Lower lobe of right lung (tissue), 2 donors: ENCODE results near the gene CAMK2N1. TPM values are rescaled to one million over a fixed set of nuclear protein-coding genes. Genes with fewer than 3 reads are reported as not detected.
A peak's percentile ranks its signal among the peaks of the same experiment; 100 is the strongest.

Experiments used
- ATAC-seq, 2 donors: fragments of 200-7000 bp; cut with Tn5 transposase; one replicate each; pipeline ENCODE4 v1.9.1; 2020 to 2022; ENCODE audit warnings: mild to moderate bottlenecking in 2 of 2, moderate library complexity in 2 of 2
- DNase-seq: peaks from one replicate; pipeline ENCODE4 v3.0.0-alpha.2; 2020
- H3K27ac ChIP-seq: fragments of 200-600 bp; one replicate; pipeline ENCODE4 v1.8.0; 2022
- H3K27me3 ChIP-seq: fragments of 200-600 bp; one replicate; pipeline ENCODE4 v1.8.0; 2022; ENCODE audit warnings: low read depth
- H3K36me3 ChIP-seq: fragments of 200-600 bp; one replicate; pipeline ENCODE4 v1.8.0; 2022; ENCODE audit warnings: mild to moderate bottlenecking
- H3K4me1 ChIP-seq: fragments of 200-600 bp; one replicate; pipeline ENCODE4 v1.8.0; 2022
- H3K4me3 ChIP-seq: fragments of 200-600 bp; one replicate; pipeline ENCODE4 v1.8.0; 2022; ENCODE audit warnings: mild to moderate bottlenecking
- H3K9me3 ChIP-seq: fragments of 200-600 bp; one replicate; pipeline ENCODE4 v1.8.0; 2022
- intact Hi-C: fragments of 100-400 bp; cut with DNase I; formaldehyde crosslinking; loops from one replicate; pipeline ENCODE4 v1.11.0; 2022
- total RNA-seq: library from RNA; stranded (reverse); fragmentation: NEBNext Ultra II Directional; extraction: Animal tissue kit (Norgen Biotek cat#: 25700); gene quantifications from one replicate; pipeline ENCODE4 v1.2.1, GENCODE V29; 2021
- TF ChIP-seq, protein P1 (sequence below): fragments of 200-600 bp; IDR thresholded peaks from one replicate; pipeline ENCODE4 v1.8.0; 2022; ENCODE audit warnings: antibody characterized with exemption, mild to moderate bottlenecking
- donor health status: DM: no; HTN: yes; CAD: no; lungs with severe emphysema.

The CAMK2N1 gene
- total RNA-seq, 1 donor from 2014 or later: 43.0 TPM

DNA sequence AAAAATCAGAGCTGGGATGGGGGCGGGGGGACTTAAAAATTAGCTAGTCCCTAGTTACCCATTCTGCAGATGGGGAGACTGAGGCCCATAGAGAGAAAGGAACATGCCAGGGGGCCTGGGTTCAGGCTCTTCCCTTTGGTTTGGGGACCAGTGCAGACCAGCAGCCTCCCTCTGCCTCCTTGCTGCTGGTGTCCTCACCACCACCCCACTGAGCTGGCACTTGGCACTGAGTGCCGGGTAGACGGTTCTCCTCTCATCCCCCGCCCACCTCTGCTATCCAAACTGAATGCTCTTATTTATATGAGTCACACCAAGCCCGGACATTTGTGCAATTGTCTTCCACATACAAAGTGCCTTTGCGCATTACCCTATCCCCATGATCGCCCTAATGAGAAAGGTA lies 39.2 kb downstream of the CAMK2N1 start:
- intact Hi-C loops: no loop called here
- no peak for ATAC-seq

DNA sequence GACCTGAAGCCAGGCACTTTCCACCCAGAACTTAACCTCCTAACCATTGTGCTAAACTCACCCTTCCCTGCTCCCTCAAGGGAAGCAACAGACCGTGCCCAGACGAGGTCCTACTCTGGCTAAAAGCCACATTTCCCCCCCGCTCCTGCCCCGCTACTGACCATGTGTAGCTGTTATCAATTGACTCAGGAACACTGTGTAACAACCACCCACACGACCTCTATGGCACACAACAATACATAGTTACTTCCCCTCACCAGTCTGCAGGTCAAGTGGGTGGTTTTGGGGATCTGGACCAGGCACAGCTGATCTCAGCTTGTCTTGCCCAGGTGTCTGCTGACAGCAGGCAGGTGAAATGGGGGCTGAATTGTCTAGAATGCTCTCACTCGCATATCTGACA lies 40.1 kb downstream of the CAMK2N1 start:
- Histone ChIP-seq H3K4me3 (no peak overlapping the region), H3K27me3 (peaks cover 17% of the 10 kb centered on the region), H3K9me3 (no peaks in the 10 kb centered on the region), H3K36me3 (no peaks in the 10 kb centered on the region), H3K27ac (no peak overlapping the region), H3K4me1 (no peaks in the 10 kb centered on the region)
- ATAC-seq (no peak), DNase-seq (no peak)
- intact Hi-C loops: no loop called here
- TF ChIP-seq, protein P1, sequence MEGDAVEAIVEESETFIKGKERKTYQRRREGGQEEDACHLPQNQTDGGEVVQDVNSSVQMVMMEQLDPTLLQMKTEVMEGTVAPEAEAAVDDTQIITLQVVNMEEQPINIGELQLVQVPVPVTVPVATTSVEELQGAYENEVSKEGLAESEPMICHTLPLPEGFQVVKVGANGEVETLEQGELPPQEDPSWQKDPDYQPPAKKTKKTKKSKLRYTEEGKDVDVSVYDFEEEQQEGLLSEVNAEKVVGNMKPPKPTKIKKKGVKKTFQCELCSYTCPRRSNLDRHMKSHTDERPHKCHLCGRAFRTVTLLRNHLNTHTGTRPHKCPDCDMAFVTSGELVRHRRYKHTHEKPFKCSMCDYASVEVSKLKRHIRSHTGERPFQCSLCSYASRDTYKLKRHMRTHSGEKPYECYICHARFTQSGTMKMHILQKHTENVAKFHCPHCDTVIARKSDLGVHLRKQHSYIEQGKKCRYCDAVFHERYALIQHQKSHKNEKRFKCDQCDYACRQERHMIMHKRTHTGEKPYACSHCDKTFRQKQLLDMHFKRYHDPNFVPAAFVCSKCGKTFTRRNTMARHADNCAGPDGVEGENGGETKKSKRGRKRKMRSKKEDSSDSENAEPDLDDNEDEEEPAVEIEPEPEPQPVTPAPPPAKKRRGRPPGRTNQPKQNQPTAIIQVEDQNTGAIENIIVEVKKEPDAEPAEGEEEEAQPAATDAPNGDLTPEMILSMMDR: no peak

More for the DNA sequence above, 39.2 kb downstream of the CAMK2N1 start:
- Histone ChIP-seq H3K36me3 (no peaks in the 10 kb centered on the region), H3K4me1 (no peaks in the 10 kb centered on the region), H3K27me3 (peaks cover 17% of the 10 kb centered on the region), H3K27ac (no peak overlapping the region), H3K4me3 (no peak overlapping the region), H3K9me3 (no peaks in the 10 kb centered on the region)
- TF ChIP-seq, protein P1: no peak
- DNase-seq: no peak

DNA sequence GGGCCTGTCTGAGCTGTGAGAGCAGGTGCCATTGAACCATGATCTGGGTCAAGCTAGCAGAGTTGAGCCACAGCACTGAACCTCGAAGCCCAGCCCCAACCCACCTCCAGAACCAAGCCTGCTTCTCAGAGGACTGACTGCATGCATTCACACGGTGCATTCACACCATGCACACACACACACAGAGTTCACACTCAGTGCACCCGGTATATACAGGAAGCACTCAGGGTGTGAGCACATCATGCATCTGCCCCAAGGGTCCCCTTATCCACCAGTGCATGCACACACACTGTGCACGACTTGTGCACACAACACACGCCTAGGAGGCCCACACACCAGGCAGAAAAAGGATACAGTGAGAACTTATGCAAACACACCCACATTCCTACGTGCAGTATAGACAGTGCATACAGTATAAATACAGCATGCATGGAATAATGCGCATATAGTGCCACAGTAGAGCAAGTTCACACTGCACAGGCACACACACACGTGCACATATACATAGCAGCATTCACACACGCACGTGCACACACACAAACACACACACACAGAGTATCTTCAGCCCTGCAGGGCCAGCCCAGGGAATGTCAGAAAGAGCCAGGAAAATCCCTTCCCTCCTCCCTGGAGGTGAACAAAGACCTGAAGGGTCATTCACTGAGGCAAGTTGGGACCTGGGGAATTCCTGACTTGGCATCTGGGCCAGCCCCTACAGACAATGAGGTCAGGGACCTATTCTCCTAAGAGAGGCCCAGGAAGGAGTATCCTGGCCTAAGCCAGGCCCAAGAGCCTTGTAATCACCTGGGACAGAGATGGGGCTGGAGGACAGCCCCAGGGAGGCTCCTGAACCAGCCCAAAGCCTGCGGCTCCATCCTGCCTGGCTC lies 42.1 kb downstream of the CAMK2N1 start:
- Histone ChIP-seq H3K36me3 (no peaks in the 10 kb centered on the region), H3K4me3 (no peak overlapping the region), H3K4me1 (no peaks in the 10 kb centered on the region), H3K27me3 (peaks cover 10% of the 10 kb centered on the region), H3K27ac (no peak overlapping the region), H3K9me3 (no peaks in the 10 kb centered on the region)
- intact Hi-C loops: no loop called here
- ATAC-seq (peak in 1 of 2 donors; percentile 10), DNase-seq (no peak)
- TF ChIP-seq, protein P1: no peak

DNA sequence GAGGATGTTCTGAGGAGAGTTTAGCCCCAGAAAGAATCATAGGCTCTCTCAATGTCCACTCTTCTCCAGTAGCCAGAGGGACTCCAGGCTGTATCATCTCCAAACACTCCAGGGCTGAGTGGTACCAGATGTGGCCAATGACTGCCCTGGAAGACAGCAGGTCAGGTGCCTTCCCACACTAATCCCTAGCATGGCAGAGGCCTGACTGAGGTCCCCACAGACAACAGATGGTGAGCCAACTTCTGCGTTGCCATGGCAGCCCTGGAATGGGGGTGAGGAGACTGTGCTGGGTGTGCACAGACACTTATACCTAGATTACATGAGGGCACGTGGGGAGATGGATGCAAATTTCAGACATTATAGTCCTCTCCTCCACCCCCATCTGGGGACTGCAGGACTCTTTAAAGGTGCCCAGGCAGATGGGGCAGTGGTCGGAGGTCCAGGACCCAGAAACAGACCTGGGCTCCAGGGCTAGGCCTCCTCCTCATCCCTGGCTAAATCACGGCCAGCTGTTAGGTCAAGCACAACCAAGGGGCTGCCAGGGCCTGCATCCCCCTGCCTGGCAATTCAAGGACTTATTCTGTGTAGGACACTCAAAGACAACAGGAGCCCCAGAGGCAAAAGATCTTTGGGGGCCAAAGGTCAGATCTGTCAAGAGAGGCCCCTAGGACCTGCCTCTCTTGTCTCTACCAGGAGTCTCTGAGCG lies 42.9 kb downstream of the CAMK2N1 start:
- intact Hi-C loops: no loop called here
- TF ChIP-seq, protein P1: no peak
- ATAC-seq (no peak), DNase-seq (no peak)
- Histone ChIP-seq H3K9me3 (no peaks in the 10 kb centered on the region), H3K27ac (no peak overlapping the region), H3K4me1 (no peaks in the 10 kb centered on the region), H3K4me3 (no peak overlapping the region), H3K27me3 (peaks cover 2% of the 10 kb centered on the region), H3K36me3 (no peaks in the 10 kb centered on the region)

DNA sequence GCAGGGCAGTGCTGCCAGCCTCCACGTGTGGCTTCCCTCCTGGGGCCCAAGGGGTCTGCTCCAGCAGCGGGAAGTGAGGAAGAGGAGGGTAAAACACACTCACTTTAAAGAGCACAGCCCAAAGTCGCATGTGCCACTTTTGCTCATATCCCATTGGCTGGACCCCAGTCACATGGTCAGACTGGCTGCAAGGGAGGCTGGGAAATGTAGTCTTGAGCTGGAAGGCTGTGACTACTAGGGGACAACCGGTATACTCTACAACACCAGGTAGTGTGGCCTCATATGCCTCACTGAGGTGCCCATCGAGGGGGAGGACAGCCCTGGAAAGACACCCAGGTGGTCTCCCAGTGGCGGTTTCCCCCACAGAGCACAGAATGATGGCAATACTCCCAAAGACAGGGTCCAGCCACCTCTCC lies 45.2 kb downstream of the CAMK2N1 start:
- DNase-seq (no peak), ATAC-seq (peak in 1 of 2 donors; percentile 66)
- Histone ChIP-seq H3K27ac (no peak overlapping the region), H3K4me1 (no peaks in the 10 kb centered on the region), H3K36me3 (no peaks in the 10 kb centered on the region), H3K27me3 (peaks cover under 1% of the 10 kb centered on the region), H3K9me3 (no peaks in the 10 kb centered on the region), H3K4me3 (no peak overlapping the region)
- intact Hi-C loops: no loop called here
- TF ChIP-seq, protein P1: no peak
